Panc1 (cell line): ENCODE measurements around the gene CACNA1E. TPM values are rescaled to one million over a fixed set of nuclear protein-coding genes. Genes with fewer than 3 reads are reported as not detected.

Source experiments
- ATAC-seq: fragments of 200-7000 bp; cut with Tn5 transposase; 2 replicates; pipeline ENCODE4 v1.9.1; 2020; ENCODE audit warnings: mild to moderate bottlenecking, moderate library complexity
- BruUV-seq: library from RNA; stranded (reverse); fragments of 400-500 nt; replicated peaks from 2 replicates; lab custom pipeline; 2021; lab: Mats Ljungman, UMichigan
- CTCF ChIA-PET: fragments of 300-600 bp; sonication (Branson Sonifier 250); formaldehyde crosslinking; loops from one replicate; lab custom pipeline; 2022; ENCODE audit warnings: antibody characterized with exemption; lab: Charles Lee
- POLR2A ChIA-PET: fragments of 300-600 bp; sonication (Branson Sonifier 250); formaldehyde crosslinking; loops from one replicate; lab custom pipeline; 2022; ENCODE audit warnings: antibody characterized with exemption; lab: Charles Lee
- DNase-seq: peaks from one replicate; pipeline ENCODE4 v3.0.0-alpha.2; 2010; ENCODE audit warnings: low read depth, low spot score
- H3K27ac ChIP-seq: 2 replicates; pipeline ENCODE4 v1.5.1; 2011; ENCODE audit warnings: mild to moderate bottlenecking, low read length, inconsistent platforms
- H3K27me3 ChIP-seq: fragments of 200-500 bp; sonication (Bioruptor generic); 2 replicates; pipeline ENCODE4 v1.6.0; 2014; ENCODE audit warnings: low read length, inconsistent platforms; ENCODE audit not compliant: control insufficient read depth, insufficient read depth
- H3K36me3 ChIP-seq: fragments of 200-500 bp; sonication (Bioruptor generic); 2 replicates; pipeline ENCODE4 v1.5.1; 2014; ENCODE audit warnings: inconsistent platforms, mild to moderate bottlenecking, low read length, moderate library complexity; ENCODE audit not compliant: control insufficient read depth, insufficient read depth
- H3K4me1 ChIP-seq: 2 replicates; pipeline ENCODE4 v1.5.1; 2011; ENCODE audit warnings: inconsistent platforms, mild to moderate bottlenecking, low read length, moderate library complexity; ENCODE audit not compliant: control insufficient read depth, insufficient read depth
- H3K4me3 ChIP-seq, 2 experiments: 2 replicates each; pipeline ENCODE4 v1.5.1; 2011 to 2012; ENCODE audit warnings: low read depth in 2 of 2, low read length in 2 of 2, mild to moderate bottlenecking in 2 of 2, inconsistent platforms in 1 of 2, moderate library complexity in 1 of 2
- H3K9me3 ChIP-seq: fragments of 200-500 bp; sonication (Bioruptor generic); 2 replicates; pipeline ENCODE4 v1.5.1; 2014; ENCODE audit warnings: low read depth, mild to moderate bottlenecking, inconsistent platforms, low read length, moderate library complexity; ENCODE audit not compliant: control insufficient read depth, insufficient read depth
- CTCF ChIP-seq: fragments of 450-650 bp; IDR thresholded peaks from 2 replicates; pipeline ENCODE4 v1.5.1; 2017; ENCODE audit warnings: mild to moderate bottlenecking
- POLR2AphosphoS5 ChIP-seq: IDR thresholded peaks from 2 replicates; pipeline ENCODE4 v1.6.1; 2012; ENCODE audit warnings: mild to moderate bottlenecking, low read depth, low read length, moderate library complexity
- REST ChIP-seq, 2 experiments: IDR thresholded peaks; 2 replicates each; pipeline ENCODE4 v1.6.1; 2011 to 2012; ENCODE audit warnings: low read depth in 2 of 2, control low read depth in 1 of 2, low read length in 1 of 2, mild to moderate bottlenecking in 1 of 2, moderate library complexity in 1 of 2; ENCODE audit not compliant: insufficient read depth in 1 of 2
- SIN3A ChIP-seq: IDR thresholded peaks from 2 replicates; pipeline ENCODE4 v1.6.1; 2012; ENCODE audit warnings: low read depth, mild to moderate bottlenecking, low read length, moderate library complexity, borderline replicate concordance; ENCODE audit not compliant: insufficient read depth
- TCF7L2 ChIP-seq: IDR thresholded peaks from 2 replicates; pipeline ENCODE4 v1.6.1; 2011; ENCODE audit warnings: mild to moderate bottlenecking, low read depth, low read length, inconsistent platforms
- in situ Hi-C: cut with HindIII; loops from 2 replicates; pipeline ENCODE4 v1.10.0; 2016; ENCODE audit warnings: low sequenced_read_pairs, low pct_unique_long_range_greater_than_20kb
- intact Hi-C: fragments of 100-400 bp; cut with micrococcal nuclease; formaldehyde crosslinking; loops from one replicate; pipeline ENCODE4 v1.10.0; 2022; ENCODE audit not compliant: unreplicated experiment
- total RNA-seq: library from RNA; stranded (reverse); gene quantifications from one replicate; pipeline ENCODE4 v1.2.1, GENCODE V29; 2021; ENCODE audit not compliant: unreplicated experiment

The CACNA1E gene
- total RNA-seq, 1 experiment from 2014 or later, result not detected

- TF ChIP-seq TCF7L2 (no peak), CTCF (no peak), REST (IDR thresholded peaks at IDR 0.05; ENCODE audit: insufficient read depth in 1 of 2, low read depth in 2 of 2, low read length in 1 of 2) (no peak), SIN3A (no peak), POLR2AphosphoS5 (no peak)
Measured at GRCh38 chr1:181704546-181704945, 221.2 kb downstream of the CACNA1E start.

GRCh38 chr1:181711820-181712219, 228.5 kb downstream of the CACNA1E start:
- no peak for TF ChIP-seq POLR2AphosphoS5
- TF ChIP-seq SIN3A, result no peak
- TF ChIP-seq CTCF, result no peak
- ChIA-PET CTCF (no interaction called here), POLR2A (no interaction called here)
- intact Hi-C loops (no loop called here), in situ Hi-C loops (no loop called here)
- Histone ChIP-seq H3K27me3 (no peaks in the 10 kb centered on the region), H3K4me1 (no peaks in the 10 kb centered on the region), H3K4me3 (no peak overlapping the region), H3K27ac (no peak overlapping the region), H3K36me3 (no peaks in the 10 kb centered on the region), H3K9me3 (no peaks in the 10 kb centered on the region)
- DNase-seq, result no peak
- no TSS peak for BruUV-seq
- ATAC-seq, result no peak

More at GRCh38 chr1:181704546-181704945, 221.2 kb downstream of the CACNA1E start:
- Histone ChIP-seq H3K4me3 (no peak overlapping the region), H3K9me3 (no peaks in the 10 kb centered on the region), H3K4me1 (no peaks in the 10 kb centered on the region), H3K27ac (no peak overlapping the region), H3K27me3 (no peaks in the 10 kb centered on the region), H3K36me3 (no peaks in the 10 kb centered on the region)
- intact Hi-C loops, result no loop called here
- ATAC-seq (no peak), DNase-seq (no peak)
- CTCF ChIA-PET, result no interaction called here
- POLR2A ChIA-PET, result no interaction called here
- BruUV-seq, result no TSS peak
- in situ Hi-C loops, result no loop called here
